Subcutaneous adipose tissue (tissue), 4 donors: Measurements from ENCODE around the gene TPST2. TPM values are rescaled to one million over a fixed set of nuclear protein-coding genes. Genes with fewer than 3 reads are reported as not detected.

Experiments used
- CTCF ChIP-seq: fragments of 450-650 bp; IDR thresholded peaks from one replicate; pipeline ENCODE4 v1.5.1; 2016; ENCODE audit warnings: low read depth, mild to moderate bottlenecking, control low read depth, antibody characterized with exemption, moderate library complexity
- total RNA-seq, 4 donors: library from RNA; depleted of rRNA; stranded (reverse); fragments of >200 nt; gene quantifications; one replicate each; pipeline ENCODE4 v1.1.0, GENCODE V29; 2016

Gene TPST2
- total RNA-seq, 4 donors from 2014 or later, result 39.1 to 74.6 (median 48.3) TPM

DNA sequence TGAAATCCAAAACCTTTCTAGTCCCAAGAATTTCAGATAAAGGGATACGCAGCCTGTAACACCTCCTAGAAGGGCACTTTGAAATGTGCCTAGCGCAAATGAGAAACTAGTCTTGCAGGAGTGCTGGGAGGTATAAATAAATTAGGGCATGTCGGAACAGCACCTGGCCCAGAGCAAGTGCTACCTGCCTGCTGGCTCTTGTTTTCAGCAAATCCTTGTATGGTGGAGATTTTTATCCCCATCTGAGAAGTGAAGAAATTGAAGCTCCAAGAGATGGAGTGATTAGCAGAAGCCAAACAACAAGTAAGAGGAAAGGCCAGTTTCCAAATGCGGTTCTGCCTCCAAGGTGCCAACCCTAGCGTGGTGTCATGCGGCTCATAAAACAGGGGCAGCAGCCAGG, 40.9 kb downstream of the TPST2 start:
- no peak for TF ChIP-seq CTCF

DNA sequence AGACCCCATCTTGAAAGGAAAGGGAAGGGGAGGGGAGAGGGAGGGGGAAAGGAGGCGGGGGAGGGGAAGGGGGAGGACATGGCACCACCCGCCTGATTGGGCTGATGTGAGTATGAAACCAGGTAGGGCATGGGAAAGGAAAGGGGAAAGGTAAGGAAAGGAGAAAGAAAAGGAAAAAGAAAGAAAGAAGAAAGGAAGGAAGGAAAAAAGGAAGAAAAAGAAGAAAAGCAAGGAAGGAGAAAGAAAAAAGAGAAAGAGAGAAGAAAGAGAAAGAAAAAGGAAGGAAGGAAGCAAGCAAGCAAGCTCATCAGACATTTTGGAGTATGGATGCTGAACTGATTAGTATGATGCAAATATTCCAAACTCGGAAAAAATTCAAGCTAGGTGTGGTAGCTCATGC, 41.6 kb downstream of the TPST2 start:
- TF ChIP-seq CTCF, result no peak

DNA sequence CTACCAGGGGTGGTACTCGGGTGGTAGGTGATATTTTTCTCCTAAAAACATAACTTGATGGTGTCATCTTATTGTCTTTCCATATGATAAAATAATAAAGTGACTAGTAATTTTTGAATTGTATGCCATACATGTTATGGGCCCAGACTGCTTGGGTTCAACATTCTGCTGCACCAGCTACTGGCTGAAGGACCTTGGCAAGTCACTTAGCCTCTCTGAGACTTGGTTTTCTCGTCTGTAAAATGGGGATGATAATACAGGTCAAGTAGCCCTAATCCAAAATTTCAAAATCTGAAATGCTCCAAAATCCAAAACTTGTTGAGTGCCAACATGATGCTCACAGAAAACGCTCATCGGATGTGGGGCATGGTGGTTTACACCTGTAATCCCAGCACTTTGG, 42.1 kb downstream of the TPST2 start:
- TF ChIP-seq CTCF, result no peak

DNA sequence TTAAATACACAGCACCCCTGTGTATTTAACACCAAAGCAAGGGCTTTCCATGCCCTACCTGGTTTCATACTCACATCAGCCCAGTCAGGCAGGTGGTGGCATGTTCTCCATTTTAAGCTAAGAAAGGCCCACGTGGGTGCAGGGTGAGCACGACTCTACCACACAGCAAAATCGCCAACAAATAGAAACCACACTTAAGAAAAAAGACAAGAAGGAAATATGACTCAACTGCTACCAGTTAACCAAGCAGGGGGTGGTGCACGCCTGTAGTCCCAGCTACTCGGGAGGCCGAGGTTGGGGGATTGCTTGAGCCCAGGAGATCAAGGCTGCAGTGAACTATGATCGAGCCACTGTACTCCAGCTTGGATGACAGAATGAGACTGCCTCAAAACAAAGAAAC, 42.5 kb downstream of the TPST2 start:
- no peak for TF ChIP-seq CTCF

GRCh38 chr22:26546282-26546681, 43.6 kb downstream of the TPST2 start:
- no peak for TF ChIP-seq CTCF

GRCh38 chr22:26545827-26546226, 44.1 kb downstream of the TPST2 start:
- TF ChIP-seq CTCF, result no peak

- no peak for TF ChIP-seq CTCF
Observed at GRCh38 chr22:26545385-26545784, 44.5 kb downstream of the TPST2 start.
